OCI-LY3 (cell line): Measurements from ENCODE around the gene SPIN2A.
"Not testable (repeated sequence)": the region's sequence is repeated elsewhere in the genome, so short reads cannot be mapped to it uniquely, and the experiment has no call there.

Experiments
- CTCF ChIP-seq: fragments of 200-600, 300-600 bp; sonication (generic); IDR thresholded peaks from 2 replicates; pipeline ENCODE4 v1.5.1; 2014; ENCODE audit warnings: antibody characterized with exemption, low read length, low read depth
- EZH2phosphoT487 ChIP-seq: fragments of 200-600 bp; shearing (Covaris generic); IDR thresholded peaks from 2 replicates; pipeline ENCODE4 v1.6.1; 2018; ENCODE audit warnings: antibody characterized with exemption, mixed run types, low read depth

GRCh38 chrX:57137073-57137472, at the start of gene SPIN2A:
- not testable (repeated sequence) for TF ChIP-seq CTCF, EZH2phosphoT487
